H1 (cell line): Measurements from ENCODE around the gene DNLZ. TPM values are rescaled to one million over a fixed set of nuclear protein-coding genes. Genes with fewer than 3 reads are reported as not detected.

Experiments used
- BACH1 ChIP-seq: IDR thresholded peaks from 2 replicates; pipeline ENCODE4 v1.6.1; 2012; ENCODE audit warnings: low read length, improper control_type of control experiment
- BRCA1 ChIP-seq: IDR thresholded peaks from 2 replicates; pipeline ENCODE4 v1.6.1; 2012; ENCODE audit warnings: low read depth, low read length, improper control_type of control experiment
- CBX5 ChIP-seq: fragments of 300-800, 300-1000 bp; sonication (generic); IDR thresholded peaks from 2 replicates; pipeline ENCODE4 v1.7.1; 2016; ENCODE audit warnings: antibody characterized with exemption, low read length, low read depth
- EP300 ChIP-seq, 2 experiments: IDR thresholded peaks; 1 replicate in 1 of 2; 2 replicates in 1 of 2; pipeline ENCODE4 v1.6.1; 2011 to 2012; ENCODE audit warnings: low read depth in 2 of 2, low read length in 2 of 2, mild to moderate bottlenecking in 2 of 2, borderline replicate concordance in 1 of 2, inconsistent platforms in 1 of 2, moderate library complexity in 1 of 2
- EZH2 ChIP-seq: fragments of 200-600 bp; sonication (generic); IDR thresholded peaks from 2 replicates; pipeline ENCODE4 v1.7.1; 2012; ENCODE audit warnings: low read depth, mild to moderate bottlenecking, moderate library complexity, low read length, inconsistent platforms; ENCODE audit not compliant: severe bottlenecking
- KDM1A ChIP-seq: fragments of 200-600, 300-600 bp; sonication (generic); IDR thresholded peaks from 2 replicates; pipeline ENCODE4 v1.7.1; 2016; ENCODE audit warnings: mild to moderate bottlenecking, low read length, borderline replicate concordance
- SIRT6 ChIP-seq: IDR thresholded peaks from one replicate; pipeline ENCODE4 v1.7.1; 2012; ENCODE audit warnings: low read length, inconsistent platforms
- polyA plus RNA-seq, 7 experiments: library from polyadenylated mRNA; depleted of rRNA in 3 of 7; stranded (reverse) in 5 of 7; unstranded in 2 of 7; fragments of >200 nt in 5 of 7; fragments of 200-250 nt in 2 of 7; gene quantifications; 1 replicate in 5 of 7; 2 replicates in 1 of 7; 4 replicates in 1 of 7; pipeline versions ENCODE4 v1.2.1 to v1.2.3, GENCODE V29; 2011 to 2013; ENCODE audit warnings: missing spikeins in 2 of 7, mixed read lengths in 2 of 7
- total RNA-seq: library from RNA; stranded (reverse); fragmentation: NEBNext Ultra II Directional; extraction: Animal tissue kit (Norgen Biotek cat#: 25700); gene quantifications from 2 replicates; pipeline ENCODE4 v1.2.1, GENCODE V29; 2021

The DNLZ gene
- total and polyA plus RNA-seq, 2 of the 8 experiments (the other 6 are each of a cell fraction or from before 2014, with no cell fraction given): 11.6 to 17.9 TPM

GRCh38 chr9:136358016-136358415 is 5.5 kb downstream of the DNLZ start (continued):
- TF ChIP-seq BACH1 (no peak), KDM1A (no peak), EZH2 (no peak), BRCA1 (no peak), CBX5 (no peak), EP300 (IDR thresholded peaks at IDR 0.05; ENCODE audit: borderline replicate concordance in 1 of 2, low read depth in 2 of 2, low read length in 2 of 2) (no peak), SIRT6 (no peak)
